HepG2 (cell line): ENCODE data around the gene CNNM4. TPM values are rescaled to one million over a fixed set of nuclear protein-coding genes. Genes with fewer than 3 reads are reported as not detected.

Source experiments
- ARID4A ChIP-seq: sonication (generic); formaldehyde crosslinking; IDR thresholded peaks from 2 replicates; pipeline ENCODE4 v1.5.0; 2020; ENCODE audit warnings: mild to moderate bottlenecking, missing genetic modification reagents, borderline replicate concordance
- ARID5B ChIP-seq: IDR thresholded peaks from 2 replicates; pipeline ENCODE4 v1.4.0; 2020; ENCODE audit warnings: mild to moderate bottlenecking, missing genetic modification reagents
- E2F2 ChIP-seq: sonication (generic); formaldehyde crosslinking; IDR thresholded peaks from 2 replicates; pipeline ENCODE4 v1.4.0; 2020; ENCODE audit warnings: missing genetic modification reagents, borderline replicate concordance
- EEA1 ChIP-seq: sonication (generic); formaldehyde crosslinking; IDR thresholded peaks from 2 replicates; pipeline ENCODE4 v1.5.1; 2020; ENCODE audit warnings: mild to moderate bottlenecking, missing genetic modification reagents, borderline replicate concordance
- GATAD2A ChIP-seq: IDR thresholded peaks from 2 replicates; pipeline ENCODE4 v1.6.1; 2016
- HMG20B ChIP-seq: conservative IDR thresholded peaks from 2 replicates; pipeline ENCODE4 v1.6.1; 2016; ENCODE audit warnings: missing genetic modification reagents, missing compliant biosample characterization
- PHF5A ChIP-seq: IDR thresholded peaks from one replicate; pipeline ENCODE4 v1.6.1; 2018; ENCODE audit warnings: low read depth, missing genetic modification reagents; ENCODE audit not compliant: unreplicated experiment
- SIX4 ChIP-seq: sonication (generic); formaldehyde crosslinking; IDR thresholded peaks from 2 replicates; pipeline ENCODE4 v1.4.0; 2020; ENCODE audit warnings: missing genetic modification reagents
- SRF ChIP-seq: IDR thresholded peaks from 2 replicates; pipeline ENCODE4 v1.6.1; 2011; ENCODE audit warnings: mild to moderate bottlenecking, low read depth, low read length, moderate library complexity
- TEAD3 ChIP-seq: optimal IDR thresholded peaks from 2 replicates; pipeline ENCODE3; 2016; ENCODE audit warnings: borderline replicate concordance
- U2AF2 ChIP-seq: fragments of 200-400 bp; formaldehyde crosslinking; IDR thresholded peaks from 2 replicates; pipeline ENCODE4 v1.6.1; 2017; ENCODE audit warnings: low read depth, mild to moderate bottlenecking, low read length
- ZC3H13 ChIP-seq: sonication (generic); formaldehyde crosslinking; IDR thresholded peaks from 2 replicates; pipeline ENCODE4 v1.8.1; 2023; ENCODE audit warnings: mild to moderate bottlenecking, missing genetic modification reagents, moderate library complexity
- ZNF138 ChIP-seq: sonication (generic); formaldehyde crosslinking; IDR thresholded peaks from 2 replicates; pipeline ENCODE4 v1.5.0; 2020; ENCODE audit warnings: mild to moderate bottlenecking, low read depth, missing genetic modification reagents
- ZNF224 ChIP-seq: sonication (generic); formaldehyde crosslinking; IDR thresholded peaks from 2 replicates; pipeline ENCODE4 v1.5.0; 2020; ENCODE audit warnings: mild to moderate bottlenecking, missing genetic modification reagents
- ZNF547 ChIP-seq: sonication (generic); formaldehyde crosslinking; IDR thresholded peaks from 2 replicates; pipeline ENCODE4 v1.5.1; 2020; ENCODE audit warnings: mild to moderate bottlenecking, missing genetic modification reagents
- ZNF629 ChIP-seq: sonication (generic); formaldehyde crosslinking; conservative IDR thresholded peaks from 2 replicates; pipeline ENCODE4 v1.5.0; 2020; ENCODE audit warnings: missing genetic modification reagents
- ZNF747 ChIP-seq: sonication (generic); formaldehyde crosslinking; IDR thresholded peaks from 2 replicates; pipeline ENCODE4 v1.8.1; 2023; ENCODE audit warnings: missing genetic modification reagents, mild to moderate bottlenecking, borderline replicate concordance
- ZSCAN30 ChIP-seq: sonication (generic); formaldehyde crosslinking; IDR thresholded peaks from 2 replicates; pipeline ENCODE4 v1.5.0; 2020; ENCODE audit warnings: mild to moderate bottlenecking, missing genetic modification reagents
- ZSCAN31 ChIP-seq: sonication (generic); formaldehyde crosslinking; IDR thresholded peaks from 2 replicates; pipeline ENCODE4 v1.5.0; 2020; ENCODE audit warnings: low read depth, mild to moderate bottlenecking, missing genetic modification reagents
- polyA plus RNA-seq, 8 experiments: library from polyadenylated mRNA; depleted of rRNA in 3 of 8; stranded (reverse) in 7 of 8; unstranded in 1 of 8; fragments of >200 nt; fragmentation: Illumina TruSeq in 4 of 8; extraction: Trizol in 4 of 8; gene quantifications; 2 replicates each; pipeline versions ENCODE4 v1.2.1 to v1.2.3, GENCODE V29; 2011 to 2016; ENCODE audit warnings: low read depth in 4 of 8, missing spikeins in 1 of 8, mixed read lengths in 1 of 8; ENCODE audit not compliant: insufficient read depth in 1 of 8
- total RNA-seq, 5 experiments: library from RNA; depleted of rRNA; stranded (reverse); fragments of >200 nt; fragmentation: Illumina TruSeq; extraction: Trizol; gene quantifications; 2 replicates each; pipeline ENCODE4 v1.2.3, GENCODE V29; 2016; ENCODE audit warnings: low read depth in 1 of 5

Gene CNNM4
- total and polyA plus RNA-seq, 2 of the 13 experiments (the other 11 are each of a cell fraction or from before 2014, with no cell fraction given) = 5.9 to 8.4 TPM

- TF ChIP-seq ZNF224 = no peak
- TF ChIP-seq GATAD2A (CRISPR knock-in tag) = peak; percentile 43; the same call in 1 of the 2 replicates
- TF ChIP-seq ZSCAN31 (CRISPR knock-in tag) = no peak
- no peak for TF ChIP-seq EEA1 (CRISPR knock-in tag)
- TF ChIP-seq PHF5A (CRISPR knock-in tag) = no peak
- TF ChIP-seq E2F2 (CRISPR knock-in tag) = no peak
- TF ChIP-seq HMG20B (CRISPR knock-in tag) = peak; percentile 80
- no peak for TF ChIP-seq U2AF2
- peak; percentile 91 for TF ChIP-seq TEAD3 (CRISPR knock-in tag)
- TF ChIP-seq SRF = peak; percentile 45; the same call in 1 of the 2 replicates
- TF ChIP-seq ZNF547 (CRISPR knock-in tag) = 0 out of 2 replicates have a peak, but pooled peaks have one; percentile 23
- TF ChIP-seq ARID4A (CRISPR knock-in tag) = peak; percentile 23; the same call in 1 of the 2 replicates
- no peak for TF ChIP-seq ZNF138 (CRISPR knock-in tag)
- no peak for TF ChIP-seq SIX4 (CRISPR knock-in tag)
- peak; percentile 30; the same call in 1 of the 2 replicates for TF ChIP-seq ARID5B (CRISPR knock-in tag)
- TF ChIP-seq ZNF629 (CRISPR knock-in tag) = no peak
- no peak for TF ChIP-seq ZC3H13
- TF ChIP-seq ZSCAN30 = 0 out of 2 replicates have a peak, but pooled peaks have one; percentile 22
- TF ChIP-seq ZNF747 (CRISPR knock-in tag) = no peak
Observed at GRCh38 chr2:96824079-96824870, 63.6 kb downstream of the CNNM4 start (continued).
